ENCODE data around the gene PRRG2.

Gene PRRG2

GRCh38 chr19:49583239-49583638 is 2.1 kb downstream of the PRRG2 start:
- DNase-seq (ENCODE audit: low spot score), result no peak
- in situ Hi-C loops (cut with MboI; ENCODE audit: low sequenced_read_pairs, unreplicated experiment), result no loop called here
- no peak for TF ChIP-seq CTCF (IDR thresholded peaks at IDR 0.05; ENCODE audit: borderline replicate concordance, control extremely low read depth, extremely low read depth, insufficient read depth, missing control alignments)

- TF ChIP-seq CTCF (IDR thresholded peaks at IDR 0.05; ENCODE audit: borderline replicate concordance, control extremely low read depth, extremely low read depth, insufficient read depth, missing control alignments), result no peak
- no peak for DNase-seq (ENCODE audit: low spot score)
- in situ Hi-C loops (cut with MboI; ENCODE audit: low sequenced_read_pairs, unreplicated experiment), result no loop called here
Observed at GRCh38 chr19:49585023-49585422, 3.9 kb downstream of the PRRG2 start.

GRCh38 chr19:49587227-49587626 is 6.1 kb downstream of the PRRG2 start:
- in situ Hi-C loops (cut with MboI; ENCODE audit: low sequenced_read_pairs, unreplicated experiment), result no loop called here
- DNase-seq (ENCODE audit: low spot score), result no peak
- no peak for TF ChIP-seq CTCF (IDR thresholded peaks at IDR 0.05; ENCODE audit: borderline replicate concordance, control extremely low read depth, extremely low read depth, insufficient read depth, missing control alignments)

GRCh38 chr19:49588365-49589122 is 7.4 kb downstream of the PRRG2 start:
- no peak for TF ChIP-seq CTCF (IDR thresholded peaks at IDR 0.05; ENCODE audit: borderline replicate concordance, control extremely low read depth, extremely low read depth, insufficient read depth, missing control alignments)
- in situ Hi-C loops (cut with MboI; ENCODE audit: low sequenced_read_pairs, unreplicated experiment), result no loop called here
- DNase-seq (ENCODE audit: low spot score), result peak; percentile 63

GRCh38 chr19:49589502-49589905 is 8.4 kb downstream of the PRRG2 start:
- no peak for DNase-seq (ENCODE audit: low spot score)
- TF ChIP-seq CTCF (IDR thresholded peaks at IDR 0.05; ENCODE audit: borderline replicate concordance, control extremely low read depth, extremely low read depth, insufficient read depth, missing control alignments), result no peak
- in situ Hi-C loops (cut with MboI; ENCODE audit: low sequenced_read_pairs, unreplicated experiment), result no loop called here

GRCh38 chr19:49590071-49590970 is 9.2 kb downstream of the PRRG2 start:
- TF ChIP-seq CTCF (IDR thresholded peaks at IDR 0.05; ENCODE audit: borderline replicate concordance, control extremely low read depth, extremely low read depth, insufficient read depth, missing control alignments), result no peak
- in situ Hi-C loops (cut with MboI; ENCODE audit: low sequenced_read_pairs, unreplicated experiment), result no loop called here
- peak; percentile 96 for DNase-seq (ENCODE audit: low spot score)

Measured in GM13976 (cell line).